Measurements from ENCODE around the gene ADAMTSL4.

DNA sequence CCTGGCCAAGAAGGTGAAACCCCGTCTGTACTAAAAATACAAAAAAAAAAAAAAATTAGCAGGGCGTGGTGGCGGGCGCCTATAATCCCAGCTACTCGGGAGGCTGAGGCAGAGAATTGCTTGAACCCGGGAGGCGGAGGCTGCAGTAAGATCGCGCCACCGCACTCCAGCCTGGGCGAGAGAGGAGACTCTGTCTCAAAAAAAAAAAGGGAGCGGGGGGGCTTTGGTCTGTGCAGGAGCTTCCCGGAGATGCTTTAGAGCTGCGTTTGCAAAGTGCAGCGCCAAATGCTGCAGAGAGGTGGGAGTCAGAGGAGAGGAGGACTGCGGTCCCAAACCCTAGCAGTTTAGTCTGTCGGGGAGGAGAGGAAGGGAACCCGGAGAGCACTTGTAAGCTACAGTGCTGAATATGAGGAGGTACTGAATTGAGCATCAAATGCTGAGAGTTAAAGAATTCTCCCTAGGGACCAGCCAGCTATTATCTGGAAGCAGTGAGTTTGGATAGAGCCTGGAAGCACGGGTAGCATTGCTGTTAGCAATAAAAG, 33.1 kb upstream of the ADAMTSL4 start:
- TF ChIP-seq, protein P1, sequence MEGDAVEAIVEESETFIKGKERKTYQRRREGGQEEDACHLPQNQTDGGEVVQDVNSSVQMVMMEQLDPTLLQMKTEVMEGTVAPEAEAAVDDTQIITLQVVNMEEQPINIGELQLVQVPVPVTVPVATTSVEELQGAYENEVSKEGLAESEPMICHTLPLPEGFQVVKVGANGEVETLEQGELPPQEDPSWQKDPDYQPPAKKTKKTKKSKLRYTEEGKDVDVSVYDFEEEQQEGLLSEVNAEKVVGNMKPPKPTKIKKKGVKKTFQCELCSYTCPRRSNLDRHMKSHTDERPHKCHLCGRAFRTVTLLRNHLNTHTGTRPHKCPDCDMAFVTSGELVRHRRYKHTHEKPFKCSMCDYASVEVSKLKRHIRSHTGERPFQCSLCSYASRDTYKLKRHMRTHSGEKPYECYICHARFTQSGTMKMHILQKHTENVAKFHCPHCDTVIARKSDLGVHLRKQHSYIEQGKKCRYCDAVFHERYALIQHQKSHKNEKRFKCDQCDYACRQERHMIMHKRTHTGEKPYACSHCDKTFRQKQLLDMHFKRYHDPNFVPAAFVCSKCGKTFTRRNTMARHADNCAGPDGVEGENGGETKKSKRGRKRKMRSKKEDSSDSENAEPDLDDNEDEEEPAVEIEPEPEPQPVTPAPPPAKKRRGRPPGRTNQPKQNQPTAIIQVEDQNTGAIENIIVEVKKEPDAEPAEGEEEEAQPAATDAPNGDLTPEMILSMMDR (IDR thresholded peaks at IDR 0.05; ENCODE audit: insufficient read depth, low read depth, low read length): no peak
- TF ChIP-seq EZH2 (IDR thresholded peaks at IDR 0.05; ENCODE audit: insufficient read depth, low read length): no peak

All from astrocyte (in vitro differentiated cells and primary cell).